SK-N-SH (cell line): Measurements from ENCODE around the gene ERC2. TPM values are rescaled to one million over a fixed set of nuclear protein-coding genes. Genes with fewer than 3 reads are reported as not detected.

Source experiments
- CTCF ChIA-PET: fragments of 300-600, 350-600 bp; formaldehyde crosslinking; extraction: SDS; loops from one replicate; lab custom pipeline; 2021; lab: Yijun Ruan, JAX
- POLR2A ChIA-PET: fragments of 350-600 bp; sonication (Branson Sonifier 250); formaldehyde crosslinking; extraction: SDS; loops from one replicate; lab custom pipeline; 2020; ENCODE audit warnings: antibody characterized with exemption, inconsistent platforms; lab: Yijun Ruan, JAX
- DNase-seq: peaks from one replicate; pipeline ENCODE4 v3.0.0; 2012
- H2AFZ ChIP-seq: fragments of 200-600 bp; sonication (generic); 2 replicates; pipeline ENCODE4 v1.8.1; 2016; ENCODE audit warnings: antibody characterized with exemption, mild to moderate bottlenecking, low read depth
- H3F3A ChIP-seq: fragments of 200-600 bp; sonication (generic); replicated peaks from 2 replicates; pipeline ENCODE3; 2016; ENCODE audit warnings: antibody characterized with exemption, mild to moderate bottlenecking; ENCODE audit not compliant: insufficient read depth
- H3K27ac ChIP-seq, 2 experiments: fragments of 200-500 bp in 1 of 2; fragments of 200-600 bp in 1 of 2; sonication (Bioruptor generic) in 1 of 2; sonication (generic), shearing (Covaris generic) in 1 of 2; 2 replicates each; pipeline versions ENCODE4 v1.5.1 to v1.6.1; 2014 to 2016; ENCODE audit warnings: low read depth in 2 of 2, inconsistent platforms in 1 of 2, low read length in 1 of 2, mild to moderate bottlenecking in 1 of 2, mixed read lengths in 1 of 2
- H3K27me3 ChIP-seq: fragments of 200-600 bp; sonication (generic), shearing (Covaris generic); 2 replicates; pipeline ENCODE4 v1.6.1; 2016; ENCODE audit warnings: mixed run types; ENCODE audit not compliant: insufficient read depth
- H3K36me3 ChIP-seq, 2 experiments: fragments of 200-500 bp in 1 of 2; fragments of 200-600 bp in 1 of 2; sonication (Bioruptor generic) in 1 of 2; sonication (generic) in 1 of 2; replicated peaks in 1 of 2; 2 replicates each; pipeline versions ENCODE3 to v1.5.1; 2014 to 2016; ENCODE audit warnings: low read length in 1 of 2, mild to moderate bottlenecking in 1 of 2; ENCODE audit not compliant: insufficient read depth in 2 of 2, control insufficient read depth in 1 of 2
- H3K4me1 ChIP-seq, 2 experiments: fragments of 200-500 bp in 1 of 2; fragments of 200-600 bp in 1 of 2; sonication (Bioruptor generic) in 1 of 2; sonication (generic), shearing (Covaris generic) in 1 of 2; 2 replicates each; pipeline versions ENCODE4 v1.5.1 to v1.6.1; 2014 to 2016; ENCODE audit warnings: low read depth in 1 of 2, low read length in 1 of 2, mixed run types in 1 of 2; ENCODE audit not compliant: insufficient read depth in 2 of 2, control insufficient read depth in 1 of 2
- H3K4me2 ChIP-seq: fragments of 200-600 bp; sonication (generic), shearing (Covaris generic); 2 replicates; pipeline ENCODE4 v1.6.1; 2017; ENCODE audit warnings: mixed run types
- H3K4me3 ChIP-seq, 2 experiments: fragments of 200-500 bp in 1 of 2; fragments of 200-600 bp in 1 of 2; sonication (Bioruptor generic) in 1 of 2; sonication (generic), shearing (Covaris generic) in 1 of 2; 2 replicates each; pipeline versions ENCODE4 v1.5.1 to v1.8.1; 2014 to 2016; ENCODE audit warnings: low read depth in 2 of 2, inconsistent platforms in 1 of 2, low read length in 1 of 2, mild to moderate bottlenecking in 1 of 2, mixed read lengths in 1 of 2, moderate library complexity in 1 of 2
- H3K79me2 ChIP-seq: fragments of 200-600 bp; sonication (generic); 2 replicates; pipeline ENCODE4 v1.8.1; 2017; ENCODE audit warnings: mild to moderate bottlenecking; ENCODE audit not compliant: insufficient read depth
- H3K9ac ChIP-seq: fragments of 200-600 bp; sonication (generic); 2 replicates; pipeline ENCODE4 v1.6.1; 2017; ENCODE audit warnings: mixed run types
- H3K9me2 ChIP-seq: fragments of 200-600 bp; sonication (generic); 2 replicates; pipeline ENCODE4 v1.6.1; 2017; ENCODE audit warnings: mixed run types
- H3K9me3 ChIP-seq: fragments of 200-600 bp; sonication (generic); 2 replicates; pipeline ENCODE4 v1.6.1; 2017; ENCODE audit warnings: mixed run types, mild to moderate bottlenecking, moderate library complexity
- H4K20me1 ChIP-seq: fragments of 200-600 bp; sonication (generic); 2 replicates; pipeline ENCODE4 v1.6.1; 2017; ENCODE audit warnings: mild to moderate bottlenecking, mixed run types; ENCODE audit not compliant: insufficient read depth
- ELF1 ChIP-seq: IDR thresholded peaks from 2 replicates; pipeline ENCODE4 v1.4.0; 2012
- FOSL2 ChIP-seq: IDR thresholded peaks from 2 replicates; pipeline ENCODE4 v1.4.0; 2012; ENCODE audit warnings: low read depth, mild to moderate bottlenecking, moderate library complexity, borderline replicate concordance
- FOXJ3 ChIP-seq: sonication (generic); formaldehyde crosslinking; IDR thresholded peaks from 2 replicates; pipeline ENCODE4 v1.5.1; 2020; ENCODE audit warnings: mild to moderate bottlenecking, missing genetic modification reagents
- FOXM1 ChIP-seq: IDR thresholded peaks from 2 replicates; pipeline ENCODE4 v1.4.0; 2012; ENCODE audit warnings: low read depth, mild to moderate bottlenecking
- GABPA ChIP-seq: IDR thresholded peaks from 2 replicates; pipeline ENCODE4 v1.4.0; 2012; ENCODE audit warnings: low read depth, mild to moderate bottlenecking
- JUND ChIP-seq: IDR thresholded peaks from 2 replicates; pipeline ENCODE4 v1.4.0; 2012
- MEF2A ChIP-seq: IDR thresholded peaks from 2 replicates; pipeline ENCODE4 v1.4.0; 2012; ENCODE audit warnings: low read depth, borderline replicate concordance
- NFIC ChIP-seq: IDR thresholded peaks from 2 replicates; pipeline ENCODE4 v1.4.0; 2012; ENCODE audit warnings: borderline replicate concordance
- POLR2AphosphoS5 ChIP-seq: IDR thresholded peaks from 2 replicates; pipeline ENCODE4 v1.6.1; 2012; ENCODE audit warnings: low read depth, low read length
- RFX5 ChIP-seq: IDR thresholded peaks from 2 replicates; pipeline ENCODE4 v1.6.1; 2012; ENCODE audit warnings: mild to moderate bottlenecking, improper control_type of control experiment, low read length
- TEAD4 ChIP-seq: IDR thresholded peaks from 2 replicates; pipeline ENCODE4 v1.4.0; 2012; ENCODE audit warnings: mild to moderate bottlenecking, borderline replicate concordance; ENCODE audit not compliant: insufficient read depth
- WGBS: methylation state at CpG from one replicate; pipeline ENCODE4 v1.1.6; 2017; ENCODE audit warnings: low lambda C conversion rate; 5-methylcytosine and 5-hydroxymethylcytosine counted together
- polyA plus RNA-seq, 3 experiments: library from polyadenylated mRNA; depleted of rRNA; stranded (reverse); fragments of >200 nt; gene quantifications; 2 replicates each; pipeline ENCODE4 v1.2.3, GENCODE V29; 2012
- TF ChIP-seq, protein P1 (sequence below): IDR thresholded peaks from 2 replicates; pipeline ENCODE4; 2012
- TF ChIP-seq, protein P2 (sequence below): IDR thresholded peaks from 2 replicates; pipeline ENCODE4 v1.4.0; 2012; ENCODE audit warnings: low read depth
- TF ChIP-seq, protein P3 (sequence below): IDR thresholded peaks from 2 replicates; pipeline ENCODE4 v1.4.0; 2012; ENCODE audit warnings: low read depth, borderline replicate concordance
- TF ChIP-seq, protein P4 (sequence below): IDR thresholded peaks from 2 replicates; pipeline ENCODE4 v1.6.1; 2012; ENCODE audit warnings: mild to moderate bottlenecking, low read depth, low read length, moderate library complexity

The ERC2 gene
- polyA plus RNA-seq, 1 of the 3 experiments (the other 2 are of a cell fraction) = 1.6 TPM

- H3K4me1 ChIP-seq = no peaks in the 10 kb centered on the region
- ChIA-PET POLR2A (no interaction called here), CTCF (interaction anchor here (0.6 to 3.3 kb wide), 4 partner anchors 10 to 768 kb away, joined by 3 to 17 read pairs (median 4); no protein-coding TSS in a partner anchor)
- 77% methylated on average over 4 of the region's 5 CpGs for WGBS
- no peaks in the 10 kb centered on the region for H3K9me2 ChIP-seq
- no peaks in the 10 kb centered on the region for H3F3A ChIP-seq
- TF ChIP-seq FOXM1 = no peak
- TF ChIP-seq GABPA = no peak
- TF ChIP-seq TEAD4 = no peak
- no peak for TF ChIP-seq MEF2A
- TF ChIP-seq, protein P1, sequence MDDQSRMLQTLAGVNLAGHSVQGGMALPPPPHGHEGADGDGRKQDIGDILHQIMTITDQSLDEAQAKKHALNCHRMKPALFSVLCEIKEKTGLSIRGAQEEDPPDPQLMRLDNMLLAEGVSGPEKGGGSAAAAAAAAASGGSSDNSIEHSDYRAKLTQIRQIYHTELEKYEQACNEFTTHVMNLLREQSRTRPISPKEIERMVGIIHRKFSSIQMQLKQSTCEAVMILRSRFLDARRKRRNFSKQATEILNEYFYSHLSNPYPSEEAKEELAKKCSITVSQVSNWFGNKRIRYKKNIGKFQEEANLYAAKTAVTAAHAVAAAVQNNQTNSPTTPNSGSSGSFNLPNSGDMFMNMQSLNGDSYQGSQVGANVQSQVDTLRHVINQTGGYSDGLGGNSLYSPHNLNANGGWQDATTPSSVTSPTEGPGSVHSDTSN = no peak
- TF ChIP-seq, protein P2, sequence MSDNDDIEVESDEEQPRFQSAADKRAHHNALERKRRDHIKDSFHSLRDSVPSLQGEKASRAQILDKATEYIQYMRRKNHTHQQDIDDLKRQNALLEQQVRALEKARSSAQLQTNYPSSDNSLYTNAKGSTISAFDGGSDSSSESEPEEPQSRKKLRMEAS = no peak
- TF ChIP-seq FOSL2 = no peak
- no peak for TF ChIP-seq RFX5
- no peak for TF ChIP-seq POLR2AphosphoS5
- TF ChIP-seq, protein P3, sequence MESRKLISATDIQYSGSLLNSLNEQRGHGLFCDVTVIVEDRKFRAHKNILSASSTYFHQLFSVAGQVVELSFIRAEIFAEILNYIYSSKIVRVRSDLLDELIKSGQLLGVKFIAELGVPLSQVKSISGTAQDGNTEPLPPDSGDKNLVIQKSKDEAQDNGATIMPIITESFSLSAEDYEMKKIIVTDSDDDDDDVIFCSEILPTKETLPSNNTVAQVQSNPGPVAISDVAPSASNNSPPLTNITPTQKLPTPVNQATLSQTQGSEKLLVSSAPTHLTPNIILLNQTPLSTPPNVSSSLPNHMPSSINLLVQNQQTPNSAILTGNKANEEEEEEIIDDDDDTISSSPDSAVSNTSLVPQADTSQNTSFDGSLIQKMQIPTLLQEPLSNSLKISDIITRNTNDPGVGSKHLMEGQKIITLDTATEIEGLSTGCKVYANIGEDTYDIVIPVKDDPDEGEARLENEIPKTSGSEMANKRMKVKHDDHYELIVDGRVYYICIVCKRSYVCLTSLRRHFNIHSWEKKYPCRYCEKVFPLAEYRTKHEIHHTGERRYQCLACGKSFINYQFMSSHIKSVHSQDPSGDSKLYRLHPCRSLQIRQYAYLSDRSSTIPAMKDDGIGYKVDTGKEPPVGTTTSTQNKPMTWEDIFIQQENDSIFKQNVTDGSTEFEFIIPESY = no peak
- no peak for TF ChIP-seq FOXJ3 (CRISPR knock-in tag)
- no peak for TF ChIP-seq ELF1
- TF ChIP-seq NFIC = no peak
- TF ChIP-seq JUND = no peak
- TF ChIP-seq, protein P4, sequence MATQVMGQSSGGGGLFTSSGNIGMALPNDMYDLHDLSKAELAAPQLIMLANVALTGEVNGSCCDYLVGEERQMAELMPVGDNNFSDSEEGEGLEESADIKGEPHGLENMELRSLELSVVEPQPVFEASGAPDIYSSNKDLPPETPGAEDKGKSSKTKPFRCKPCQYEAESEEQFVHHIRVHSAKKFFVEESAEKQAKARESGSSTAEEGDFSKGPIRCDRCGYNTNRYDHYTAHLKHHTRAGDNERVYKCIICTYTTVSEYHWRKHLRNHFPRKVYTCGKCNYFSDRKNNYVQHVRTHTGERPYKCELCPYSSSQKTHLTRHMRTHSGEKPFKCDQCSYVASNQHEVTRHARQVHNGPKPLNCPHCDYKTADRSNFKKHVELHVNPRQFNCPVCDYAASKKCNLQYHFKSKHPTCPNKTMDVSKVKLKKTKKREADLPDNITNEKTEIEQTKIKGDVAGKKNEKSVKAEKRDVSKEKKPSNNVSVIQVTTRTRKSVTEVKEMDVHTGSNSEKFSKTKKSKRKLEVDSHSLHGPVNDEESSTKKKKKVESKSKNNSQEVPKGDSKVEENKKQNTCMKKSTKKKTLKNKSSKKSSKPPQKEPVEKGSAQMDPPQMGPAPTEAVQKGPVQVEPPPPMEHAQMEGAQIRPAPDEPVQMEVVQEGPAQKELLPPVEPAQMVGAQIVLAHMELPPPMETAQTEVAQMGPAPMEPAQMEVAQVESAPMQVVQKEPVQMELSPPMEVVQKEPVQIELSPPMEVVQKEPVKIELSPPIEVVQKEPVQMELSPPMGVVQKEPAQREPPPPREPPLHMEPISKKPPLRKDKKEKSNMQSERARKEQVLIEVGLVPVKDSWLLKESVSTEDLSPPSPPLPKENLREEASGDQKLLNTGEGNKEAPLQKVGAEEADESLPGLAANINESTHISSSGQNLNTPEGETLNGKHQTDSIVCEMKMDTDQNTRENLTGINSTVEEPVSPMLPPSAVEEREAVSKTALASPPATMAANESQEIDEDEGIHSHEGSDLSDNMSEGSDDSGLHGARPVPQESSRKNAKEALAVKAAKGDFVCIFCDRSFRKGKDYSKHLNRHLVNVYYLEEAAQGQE = no peak
- TF ChIP-seq, all 33 proteins: peak for 0
- H3K4me2 ChIP-seq = no peak overlapping the region
- H3K9ac ChIP-seq = no peak overlapping the region
- H2AFZ ChIP-seq = no peak overlapping the region
- H3K9me3 ChIP-seq = no peaks in the 10 kb centered on the region
- H4K20me1 ChIP-seq = no peaks in the 10 kb centered on the region
- DNase-seq = no peak
- no peaks in the 10 kb centered on the region for H3K27me3 ChIP-seq
- no peaks in the 10 kb centered on the region for H3K79me2 ChIP-seq
- H3K36me3 ChIP-seq = no peaks in the 10 kb centered on the region
- H3K4me3 ChIP-seq = no peak overlapping the region
- H3K27ac ChIP-seq = no peak overlapping the region
Measured at GRCh38 chr3:55737186-55737585, 731.1 kb downstream of the ERC2 start.
